ENCODE results near the gene NRG3. TPM values are rescaled to one million over a fixed set of nuclear protein-coding genes. Genes with fewer than 3 reads are reported as not detected.

Gene NRG3
- total RNA-seq, 1 donor from 2014 or later, result 0.74 TPM

DNA sequence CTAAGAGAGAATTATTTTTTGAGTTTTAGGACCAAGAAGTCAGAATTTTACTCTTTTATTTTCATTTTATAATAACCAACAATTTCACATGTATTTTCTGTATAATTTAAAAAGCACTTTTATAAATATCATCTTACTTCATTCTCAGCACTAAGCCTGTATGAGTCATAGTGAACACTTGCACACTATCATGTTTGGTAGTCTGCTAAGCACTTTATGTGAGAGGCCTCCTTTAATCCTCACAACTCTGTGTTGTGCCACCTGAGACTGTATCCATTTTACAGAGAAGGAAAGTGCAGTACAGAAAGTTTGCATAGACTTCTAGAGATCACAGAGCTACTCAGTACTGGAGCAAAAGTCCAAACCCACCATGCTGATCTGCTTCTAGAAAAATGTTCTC is 939.6 kb downstream of the NRG3 start:
- H3K27me3 Mint-ChIP-seq (ENCODE audit: low read depth), result peaks cover 21% of the 10 kb centered on the region
- DNase-seq (ENCODE audit: low spot score in 2 of 2, unreplicated experiment in 2 of 2), result no peak
- no peaks in the 10 kb centered on the region for H3K9me3 Mint-ChIP-seq
- TF ChIP-seq, protein P1, sequence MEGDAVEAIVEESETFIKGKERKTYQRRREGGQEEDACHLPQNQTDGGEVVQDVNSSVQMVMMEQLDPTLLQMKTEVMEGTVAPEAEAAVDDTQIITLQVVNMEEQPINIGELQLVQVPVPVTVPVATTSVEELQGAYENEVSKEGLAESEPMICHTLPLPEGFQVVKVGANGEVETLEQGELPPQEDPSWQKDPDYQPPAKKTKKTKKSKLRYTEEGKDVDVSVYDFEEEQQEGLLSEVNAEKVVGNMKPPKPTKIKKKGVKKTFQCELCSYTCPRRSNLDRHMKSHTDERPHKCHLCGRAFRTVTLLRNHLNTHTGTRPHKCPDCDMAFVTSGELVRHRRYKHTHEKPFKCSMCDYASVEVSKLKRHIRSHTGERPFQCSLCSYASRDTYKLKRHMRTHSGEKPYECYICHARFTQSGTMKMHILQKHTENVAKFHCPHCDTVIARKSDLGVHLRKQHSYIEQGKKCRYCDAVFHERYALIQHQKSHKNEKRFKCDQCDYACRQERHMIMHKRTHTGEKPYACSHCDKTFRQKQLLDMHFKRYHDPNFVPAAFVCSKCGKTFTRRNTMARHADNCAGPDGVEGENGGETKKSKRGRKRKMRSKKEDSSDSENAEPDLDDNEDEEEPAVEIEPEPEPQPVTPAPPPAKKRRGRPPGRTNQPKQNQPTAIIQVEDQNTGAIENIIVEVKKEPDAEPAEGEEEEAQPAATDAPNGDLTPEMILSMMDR (IDR thresholded peaks at IDR 0.05; ENCODE audit: unreplicated experiment), result no peak
- no peak overlapping the region for H3K4me3 Mint-ChIP-seq
- H3K36me3 Mint-ChIP-seq, result no peaks in the 10 kb centered on the region
- H3K4me1 Mint-ChIP-seq, result peaks cover 5% of the 10 kb centered on the region
- no peak overlapping the region for H3K27ac Mint-ChIP-seq

DNA sequence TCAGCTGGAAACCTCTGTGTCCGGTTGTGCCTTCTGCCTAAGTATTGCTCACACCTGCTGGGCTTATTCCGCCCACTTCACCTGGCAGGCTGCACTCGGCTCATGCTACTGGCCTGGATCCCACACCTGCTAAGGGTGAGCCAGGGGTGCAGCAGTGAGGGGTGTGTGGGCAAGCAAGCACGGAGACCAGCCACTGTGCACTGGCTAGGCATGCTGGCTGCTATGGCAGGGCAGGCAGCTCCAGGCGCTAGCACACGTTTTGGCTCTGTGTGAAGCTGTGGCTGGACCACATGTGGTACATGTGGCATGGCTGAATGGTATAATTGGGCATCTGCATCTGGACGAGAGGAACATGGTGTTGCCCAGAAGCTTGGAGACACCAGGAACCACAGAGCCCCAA is 940.7 kb downstream of the NRG3 start:
- no peak for DNase-seq (ENCODE audit: low spot score in 2 of 2, unreplicated experiment in 2 of 2)
- peaks cover 22% of the 10 kb centered on the region for H3K27me3 Mint-ChIP-seq (ENCODE audit: low read depth)
- H3K4me3 Mint-ChIP-seq, result no peak overlapping the region
- no peaks in the 10 kb centered on the region for H3K36me3 Mint-ChIP-seq
- TF ChIP-seq, protein P1 (IDR thresholded peaks at IDR 0.05; ENCODE audit: unreplicated experiment), result no peak
- no peaks in the 10 kb centered on the region for H3K9me3 Mint-ChIP-seq
- no peak overlapping the region for H3K27ac Mint-ChIP-seq
- H3K4me1 Mint-ChIP-seq, result peaks cover 5% of the 10 kb centered on the region

GRCh38 chr10:82817676-82818422 is 942.9 kb downstream of the NRG3 start:
- Mint-ChIP-seq H3K27ac (no peak overlapping the region), H3K4me3 (no peak overlapping the region), H3K4me1 (peaks cover 5% of the 10 kb centered on the region), H3K9me3 (no peaks in the 10 kb centered on the region), H3K27me3 (ENCODE audit: low read depth) (peaks cover 37% of the 10 kb centered on the region), H3K36me3 (no peaks in the 10 kb centered on the region)
- TF ChIP-seq, protein P1 (IDR thresholded peaks at IDR 0.05; ENCODE audit: unreplicated experiment), result no peak
- DNase-seq (ENCODE audit: low spot score in 2 of 2, unreplicated experiment in 2 of 2), result no peak

DNA sequence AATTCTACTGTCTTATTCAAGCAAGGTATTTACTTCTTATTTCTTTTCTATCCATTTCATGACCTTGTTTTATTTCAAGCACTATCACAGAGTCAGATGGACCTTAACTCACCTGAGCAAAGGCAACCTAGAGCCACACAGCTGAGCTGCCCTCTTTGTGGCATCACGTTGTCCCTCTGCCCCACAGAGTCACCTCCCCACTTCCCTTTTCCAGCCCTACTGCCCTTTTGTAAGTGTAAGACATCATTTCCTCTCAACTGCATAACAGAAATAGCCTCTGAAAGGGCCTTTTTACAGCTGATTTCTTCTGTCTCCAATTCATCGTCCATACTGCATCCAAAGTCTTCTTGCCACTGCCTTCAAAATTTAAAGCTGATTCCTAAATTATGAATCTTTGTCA is 946.0 kb downstream of the NRG3 start:
- no peaks in the 10 kb centered on the region for H3K4me1 Mint-ChIP-seq
- no peaks in the 10 kb centered on the region for H3K9me3 Mint-ChIP-seq
- H3K4me3 Mint-ChIP-seq, result no peak overlapping the region
- no peak for DNase-seq (ENCODE audit: low spot score in 2 of 2, unreplicated experiment in 2 of 2)
- no peaks in the 10 kb centered on the region for H3K36me3 Mint-ChIP-seq
- peaks cover 44% of the 10 kb centered on the region for H3K27me3 Mint-ChIP-seq (ENCODE audit: low read depth)
- TF ChIP-seq, protein P1 (IDR thresholded peaks at IDR 0.05; ENCODE audit: unreplicated experiment), result no peak
- no peak overlapping the region for H3K27ac Mint-ChIP-seq

GRCh38 chr10:82826132-82826531 is 951.1 kb downstream of the NRG3 start:
- no peak overlapping the region for H3K27ac Mint-ChIP-seq
- no peak overlapping the region for H3K4me3 Mint-ChIP-seq
- no peaks in the 10 kb centered on the region for H3K36me3 Mint-ChIP-seq
- no peaks in the 10 kb centered on the region for H3K9me3 Mint-ChIP-seq
- no peak for DNase-seq (ENCODE audit: low spot score in 2 of 2, unreplicated experiment in 2 of 2)
- peaks cover 17% of the 10 kb centered on the region for H3K27me3 Mint-ChIP-seq (ENCODE audit: low read depth)
- TF ChIP-seq, protein P1 (IDR thresholded peaks at IDR 0.05; ENCODE audit: unreplicated experiment), result no peak
- peaks cover 4% of the 10 kb centered on the region for H3K4me1 Mint-ChIP-seq

Measured in mesothelial cell of epicardium (in vitro differentiated cells).